DOHH2 (cell line): Measurements from ENCODE around the gene CA6.
"Not testable (repeated sequence)": the region's sequence is repeated elsewhere in the genome, so short reads cannot be mapped to it uniquely, and the experiment has no call there.

Experiments used
- EZH2phosphoT487 ChIP-seq: fragments of 200-600 bp; sonication (generic); IDR thresholded peaks from 2 replicates; pipeline ENCODE4 v1.6.1; 2017; ENCODE audit warnings: borderline replicate concordance, mild to moderate bottlenecking, antibody characterized with exemption, low read length, moderate library complexity, mixed read lengths
- TF ChIP-seq, protein P1 (sequence below): fragments of 200-600 bp; sonication (generic); IDR thresholded peaks from one replicate; pipeline ENCODE4 v1.5.1; 2014; ENCODE audit warnings: antibody characterized with exemption, mild to moderate bottlenecking, low read depth, low read length; ENCODE audit not compliant: poor library complexity, severe bottlenecking

DNA sequence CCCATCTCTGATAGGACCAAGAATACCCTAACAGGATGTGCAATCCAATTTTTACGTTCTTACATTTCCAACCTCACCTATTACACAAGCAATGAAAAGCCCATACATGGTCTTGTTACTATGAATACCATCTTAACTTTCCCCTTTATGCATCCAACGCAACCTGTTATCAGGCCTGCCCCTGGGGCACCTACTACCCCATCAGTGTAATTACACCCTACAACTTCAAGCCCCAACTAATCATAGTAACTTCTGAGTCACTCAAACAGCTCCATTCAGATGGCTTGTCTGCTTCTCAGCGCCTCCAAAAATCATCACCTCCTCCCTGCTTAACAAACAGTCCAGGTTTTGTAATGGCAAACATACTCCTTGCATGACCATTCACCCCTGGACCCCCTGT lies 48.9 kb upstream of the CA6 start:
- TF ChIP-seq, protein P1, sequence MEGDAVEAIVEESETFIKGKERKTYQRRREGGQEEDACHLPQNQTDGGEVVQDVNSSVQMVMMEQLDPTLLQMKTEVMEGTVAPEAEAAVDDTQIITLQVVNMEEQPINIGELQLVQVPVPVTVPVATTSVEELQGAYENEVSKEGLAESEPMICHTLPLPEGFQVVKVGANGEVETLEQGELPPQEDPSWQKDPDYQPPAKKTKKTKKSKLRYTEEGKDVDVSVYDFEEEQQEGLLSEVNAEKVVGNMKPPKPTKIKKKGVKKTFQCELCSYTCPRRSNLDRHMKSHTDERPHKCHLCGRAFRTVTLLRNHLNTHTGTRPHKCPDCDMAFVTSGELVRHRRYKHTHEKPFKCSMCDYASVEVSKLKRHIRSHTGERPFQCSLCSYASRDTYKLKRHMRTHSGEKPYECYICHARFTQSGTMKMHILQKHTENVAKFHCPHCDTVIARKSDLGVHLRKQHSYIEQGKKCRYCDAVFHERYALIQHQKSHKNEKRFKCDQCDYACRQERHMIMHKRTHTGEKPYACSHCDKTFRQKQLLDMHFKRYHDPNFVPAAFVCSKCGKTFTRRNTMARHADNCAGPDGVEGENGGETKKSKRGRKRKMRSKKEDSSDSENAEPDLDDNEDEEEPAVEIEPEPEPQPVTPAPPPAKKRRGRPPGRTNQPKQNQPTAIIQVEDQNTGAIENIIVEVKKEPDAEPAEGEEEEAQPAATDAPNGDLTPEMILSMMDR = not testable (repeated sequence)
- TF ChIP-seq EZH2phosphoT487 = not testable (repeated sequence)
